Heart right ventricle (tissue), 16 donors: ENCODE measurements around the gene NOP16. TPM values are rescaled to one million over a fixed set of nuclear protein-coding genes. Genes with fewer than 3 reads are reported as not detected.

Experiments used
- ATAC-seq, 8 donors: fragments of 200-7000 bp; cut with Tn5 transposase; one replicate each; pipeline ENCODE4 v1.9.1; 2020; ENCODE audit warnings: mild to moderate bottlenecking in 8 of 8, moderate library complexity in 8 of 8, moderate number of reproducible peaks in 1 of 8
- DNase-seq, 2 donors: peaks; one replicate each; pipeline ENCODE4 v3.0.0-alpha.2; 2020
- H3K27ac ChIP-seq, 10 donors: fragments of 200-600 bp; sonication (generic) in 2 of 10; one replicate each; pipeline versions ENCODE4 v1.5.0 to v1.8.0; 2020 to 2022; ENCODE audit warnings: mild to moderate bottlenecking in 3 of 10
- H3K27me3 ChIP-seq, 7 donors: fragments of 200-600 bp; one replicate each; pipeline ENCODE4 v1.8.0; 2021 to 2022; ENCODE audit warnings: mild to moderate bottlenecking in 2 of 7
- H3K36me3 ChIP-seq, 9 donors: fragments of 200-600 bp; sonication (generic) in 1 of 9; one replicate each; pipeline versions ENCODE4 v1.5.0 to v1.8.0; 2020 to 2022; ENCODE audit warnings: mild to moderate bottlenecking in 2 of 9
- H3K4me1 ChIP-seq, 9 donors: fragments of 200-600 bp; sonication (generic) in 1 of 9; one replicate each; pipeline versions ENCODE4 v1.5.0 to v1.8.0; 2020 to 2022; ENCODE audit warnings: mild to moderate bottlenecking in 4 of 9
- H3K4me3 ChIP-seq, 10 donors: fragments of 200-600 bp; sonication (generic) in 2 of 10; one replicate each; pipeline versions ENCODE4 v1.5.0 to v1.8.0; 2020 to 2022; ENCODE audit warnings: mild to moderate bottlenecking in 7 of 10, moderate library complexity in 2 of 10
- H3K9me3 ChIP-seq, 11 donors: fragments of 200-600 bp in 10 of 11; sonication (generic) in 2 of 11; one replicate each; pipeline versions ENCODE4 v1.5.0 to v1.8.0; 2013 to 2022; ENCODE audit warnings: mild to moderate bottlenecking in 2 of 11, control low read depth in 1 of 11, moderate library complexity in 1 of 11
- CTCF ChIP-seq, 9 donors: fragments of 200-600 bp; sonication (generic) in 2 of 9; IDR thresholded peaks; one replicate each; pipeline versions ENCODE4 v1.5.0 to v1.8.0; 2021 to 2022; ENCODE audit warnings: antibody characterized with exemption in 9 of 9, mild to moderate bottlenecking in 5 of 9, moderate library complexity in 1 of 9
- WGBS, 2 donors: extraction: QIAGEN DNeasy Blood & Tissue Kit; methylation state at CpG; one replicate each; pipeline ENCODE4 v1.1.7; 2013; ENCODE audit warnings: inconsistent platforms in 1 of 2; 5-methylcytosine and 5-hydroxymethylcytosine counted together
- intact Hi-C, 10 donors: fragments of 100-400 bp; cut with DNase I; formaldehyde crosslinking; loops; one replicate each; pipeline versions ENCODE4 v1.11.1 to v1.14.2; 2022
- microRNA-seq, 2 donors: library from miRNA; unstranded; fragments of <30 nt; microRNA quantifications; one replicate each; pipeline ENCODE4 v1.2.0, GENCODE V29; 2021
- polyA plus RNA-seq, 2 donors: library from polyadenylated mRNA; stranded (reverse); fragments of 200-250 nt; gene quantifications; one replicate each; pipeline ENCODE4 v1.2.3, GENCODE V29; 2013
- total RNA-seq, 10 donors: library from RNA; stranded (reverse); fragmentation: NEBNext Ultra II Directional in 3 of 10; extraction: Animal tissue kit (Norgen Biotek cat#: 25700) in 3 of 10; gene quantifications; one replicate each; pipeline versions ENCODE4 v1.2.1 to v1.2.4, GENCODE V29; 2021 to 2023
- donor health status: Arrhythmogenic right ventricular cardiomyopathy.
- donor health status: ischemic (EF 13 %, LVEDD 7.1; RV severe dilation, severe dysfunction).
- donor health status: healthy with polysubstance abuse.
- donor health status: DM: no; HTN: yes; CAD: no.
- donor health status: DM: no; HTN: no; CAD: no.
- donor health status: ischemic (EF 25% LVEDD 6.9; RV normal size, moderate dysfunction).
- donor health status: ischemic (EF 25% LVEDD 5.7; RV mildly dilated, moderate dysfunction).
- donor health status: healthy.
- donor health status: DM: yes; HTN: yes; CAD: no.
- donor health status: Ischemic cardiomyopathy.
- donor health status: ischemic (EF 35%, LVEDD 5.7; RV mildly dilated, moderate dysfunction).
- donor health status: nonischemic (EF 11% LVEDD 7.7; RV severe dilation, severe dysfunction).
- donor health status: DM: yes; HTN: yes; CAD: no.
- donor health status: PGD.
- donor health status: ischemic (EF 29% LVEDD 5.4; RV normal size, mild dysfunction).
- donor health status: nonischemic (EF 23%, LVEDD 6.1; RV moderate dilation, normal function).

NOP16 gene
- total and polyA plus RNA-seq, 12 donors = 11.3 to 84.0 (median 19.1) TPM

GRCh38 chr5:176337913-176338312, 50.5 kb downstream of the NOP16 start:
- no peaks in the 10 kb centered on the region for H3K4me1 ChIP-seq
- peaks cover 0 to 39% (median 7%) of the 10 kb centered on the region in 9 donors for H3K36me3 ChIP-seq
- H3K27me3 ChIP-seq = no peaks in the 10 kb centered on the region
- 49 to 56% methylated on average over 1 of the region's 1 CpG for WGBS, 2 donors
- no peak for ATAC-seq
- intact Hi-C loops = no loop called here
- H3K9me3 ChIP-seq = peaks cover 0 to 16% (median 0%) of the 10 kb centered on the region in 11 donors
- no peak overlapping the region for H3K4me3 ChIP-seq
- DNase-seq = no peak
- H3K27ac ChIP-seq = no peak overlapping the region
- no peak for TF ChIP-seq CTCF (IDR thresholded peaks at IDR 0.05)

- TF ChIP-seq CTCF (IDR thresholded peaks at IDR 0.05) = no peak
- peaks cover 0 to 18% (median 0%) of the 10 kb centered on the region in 11 donors for H3K9me3 ChIP-seq
- ATAC-seq (no peak), DNase-seq (no peak)
- intact Hi-C loops = no loop called here
- no peaks in the 10 kb centered on the region for H3K4me1 ChIP-seq
- no peaks in the 10 kb centered on the region for H3K27me3 ChIP-seq
- no peak overlapping the region for H3K4me3 ChIP-seq
- H3K27ac ChIP-seq = no peak overlapping the region
- H3K36me3 ChIP-seq = peaks cover 0 to 40% (median 7%) of the 10 kb centered on the region in 9 donors
These were observed 54.2 kb downstream of the NOP16 start for GRCh38 chr5:176334031-176334770.

Small RNA genes within 50 kb of the gene (microRNA-seq; reads per million reads assigned to microRNA genes)
- gene MIR1271 = 7.2 to 16.8 reads per million in 2 donors

Other genes with a start within 250 kb of the NOP16 start
- gene SIMC1, start 150.2 kb downstream of the NOP16 start, total RNA-seq = 1 to 10 TPM; 3.6 to 7.7 (median 5.2) TPM
- 1 to 10 TPM; 1.9 to 3.7 TPM for gene SIMC1, start 150.2 kb downstream of the NOP16 start, polyA plus RNA-seq
- gene KIAA1191, start 26.8 kb downstream of the NOP16 start, total RNA-seq = 100 to 1,000 TPM in 4 of 10 donors, 10 to 100 TPM in 6; 74.9 to 121 (median 91.9) TPM
- gene KIAA1191, start 26.8 kb downstream of the NOP16 start, polyA plus RNA-seq = 10 to 100 TPM; 38.8 to 45.1 TPM
- 1 to 10 TPM; 2.7 to 9.2 (median 6.7) TPM for gene ARL10, start 23.1 kb downstream of the NOP16 start, total RNA-seq
- gene ARL10, start 23.1 kb downstream of the NOP16 start, polyA plus RNA-seq = 10 to 100 TPM in 1 of 2 donors, 1 to 10 TPM in 1; 1.5 to 12.3 TPM
- gene HIGD2A, start 153 bp upstream of the NOP16 start, total RNA-seq = 100 to 1,000 TPM; 198 to 276 (median 228) TPM
- gene HIGD2A, start 153 bp upstream of the NOP16 start, polyA plus RNA-seq = 100 to 1,000 TPM; 325 to 349 TPM
- gene CLTB, start 27.9 kb upstream of the NOP16 start, total RNA-seq = 100 to 1,000 TPM; 192 to 246 (median 214) TPM
- gene CLTB, start 27.9 kb upstream of the NOP16 start, polyA plus RNA-seq = 100 to 1,000 TPM; 546 to 569 TPM
- gene FAF2, start 59.8 kb upstream of the NOP16 start, total RNA-seq = 10 to 100 TPM; 12.8 to 19.9 (median 14.9) TPM
- gene FAF2, start 59.8 kb upstream of the NOP16 start, polyA plus RNA-seq = 10 to 100 TPM; 10.1 to 10.4 TPM
- 10 to 100 TPM; 18.1 to 31.1 (median 21.5) TPM for gene RNF44, start 148.8 kb upstream of the NOP16 start, total RNA-seq
- 10 to 100 TPM in 1 of 2 donors, 1 to 10 TPM in 1; 7.9 to 21.9 TPM for gene RNF44, start 148.8 kb upstream of the NOP16 start, polyA plus RNA-seq
- under 1 TPM in 2 of 10 donors, not detected in 8; 0.19 to 0.22 TPM for gene CDHR2, start 160.7 kb upstream of the NOP16 start, total RNA-seq
- gene CDHR2, start 160.7 kb upstream of the NOP16 start, polyA plus RNA-seq = under 1 TPM in 1 of 2 donors, not detected in 1; 0.03 TPM
- 1 to 10 TPM in 1 of 10 donors, under 1 TPM in 9; 0.06 to 1.0 (median 0.38) TPM for gene GPRIN1, start 221.6 kb upstream of the NOP16 start, total RNA-seq
- gene GPRIN1, start 221.6 kb upstream of the NOP16 start, polyA plus RNA-seq = under 1 TPM; 0.22 to 0.26 TPM
- under 1 TPM in 2 of 10 donors, not detected in 8; 0.35 to 0.39 TPM for gene SNCB, start 241.9 kb upstream of the NOP16 start, total RNA-seq
- gene SNCB, start 241.9 kb upstream of the NOP16 start, polyA plus RNA-seq = not detected
- gene EIF4E1B, start 242.1 kb upstream of the NOP16 start, total RNA-seq = not detected
- gene EIF4E1B, start 242.1 kb upstream of the NOP16 start, polyA plus RNA-seq = not detected